SK-N-SH treated with all-trans-retinoic acid at 6 μM for 48 hours (cell line): ENCODE results near the gene AREG.

Experiments used
- BACH2 ChIP-seq: fragments of 250-450 bp; sonication (Bioruptor Pico); IDR thresholded peaks from 2 replicates; pipeline ENCODE4 v1.9.0; 2021; ENCODE audit warnings: mild to moderate bottlenecking, borderline replicate concordance
- ESRRG ChIP-seq: fragments of 250-450 bp; sonication (Bioruptor Pico); IDR thresholded peaks from 2 replicates; pipeline ENCODE4 v1.6.1; 2021; ENCODE audit warnings: mild to moderate bottlenecking
- TCF4 ChIP-seq: fragments of 250-450 bp; sonication (Bioruptor Pico); IDR thresholded peaks from 2 replicates; pipeline ENCODE4 v1.8.0; 2021; ENCODE audit warnings: mild to moderate bottlenecking, moderate library complexity, borderline replicate concordance

GRCh38 chr4:74438661-74439060 lies 6.3 kb upstream of the AREG start:
- TF ChIP-seq BACH2 (CRISPR knock-in tag) (no peak), TCF4 (CRISPR knock-in tag) (no peak), ESRRG (CRISPR knock-in tag) (no peak)
